ENCODE results near the gene HOXB3. TPM values are rescaled to one million over a fixed set of nuclear protein-coding genes. Genes with fewer than 3 reads are reported as not detected.
A peak's percentile ranks its signal among the peaks of the same experiment; 100 is the strongest.

The HOXB3 gene
- total RNA-seq, 1 donor from 2014 or later, result 2.5 TPM

DNA sequence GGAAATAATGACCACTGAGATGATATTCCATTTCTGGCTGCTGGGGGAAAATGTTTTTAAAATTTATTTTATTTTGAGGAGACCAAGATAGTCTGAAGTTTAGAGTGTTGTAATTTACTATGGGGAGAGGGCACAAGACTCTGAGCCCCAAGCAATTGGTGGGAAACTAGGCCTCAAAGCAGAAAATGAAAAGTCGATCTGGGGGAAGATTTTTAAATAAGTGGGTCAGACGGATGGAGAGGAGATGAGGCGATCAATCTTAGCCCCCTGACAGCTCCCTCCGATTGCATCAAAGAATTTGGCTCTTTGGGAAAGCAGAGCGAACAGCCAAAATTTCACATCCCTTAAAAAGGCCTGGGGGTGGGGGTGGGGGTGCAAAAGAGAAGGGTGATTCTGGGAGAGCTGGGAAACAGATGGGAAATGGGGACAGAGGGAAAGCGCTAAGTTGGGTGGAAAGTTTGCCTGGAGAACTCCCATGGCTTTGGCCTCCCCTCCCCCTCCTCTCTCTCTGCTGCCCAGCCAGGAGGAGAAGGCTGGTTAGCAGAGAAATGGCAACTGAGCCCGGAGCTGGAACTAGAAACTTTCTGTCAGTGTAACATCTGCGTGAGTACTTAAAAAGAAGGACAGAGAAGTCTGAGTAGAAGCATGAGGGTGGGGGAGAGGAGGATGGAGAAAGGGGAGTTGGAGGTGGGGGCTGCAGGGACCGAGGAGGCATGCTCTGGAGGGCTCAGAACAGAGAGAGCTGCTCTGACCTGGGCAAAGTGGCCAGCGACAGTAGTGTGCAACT lies 43.7 kb downstream of the HOXB3 start:
- intact Hi-C loops (cut with micrococcal nuclease), result loop anchor here (2.0 kb wide), 1 partner anchor 32 kb away; the partner anchor contains the start of gene HOXB4
- no peak for DNase-seq (ENCODE audit: low spot score)
- Mint-ChIP-seq H3K4me1 (ENCODE audit: low read depth) (peaks cover 54% of the 10 kb centered on the region), H3K36me3 (ENCODE audit: low read depth) (peaks cover 16% of the 10 kb centered on the region), H3K27ac (peak overlapping the region; percentile 80), H3K4me3 (peak overlapping the region; percentile 75), H3K27me3 (ENCODE audit: insufficient read depth) (peaks cover 5% of the 10 kb centered on the region), H3K9me3 (no peaks in the 10 kb centered on the region)

GRCh38 chr17:48545539-48545938 lies 44.5 kb downstream of the HOXB3 start:
- intact Hi-C loops (cut with micrococcal nuclease), result loop anchor here (2.0 kb wide), 1 partner anchor 63 kb away; no protein-coding TSS in a partner anchor
- Mint-ChIP-seq H3K27ac (peak overlapping the region; percentile 80), H3K27me3 (ENCODE audit: insufficient read depth) (peaks cover 8% of the 10 kb centered on the region), H3K36me3 (ENCODE audit: low read depth) (peaks cover 19% of the 10 kb centered on the region), H3K4me3 (peak overlapping the region; percentile 95), H3K9me3 (no peaks in the 10 kb centered on the region), H3K4me1 (ENCODE audit: low read depth) (peaks cover 60% of the 10 kb centered on the region)
- no peak for DNase-seq (ENCODE audit: low spot score)

GRCh38 chr17:48545022-48545375 lies 45.0 kb downstream of the HOXB3 start, which contains the start of gene HOXB2:
Gene HOXB2 (minus strand): TSS chr17:48545109. CDS start chr17:48544911, 198 bp downstream.
- peaks cover 63% of the 10 kb centered on the region for H3K4me1 Mint-ChIP-seq (ENCODE audit: low read depth)
- H3K27me3 Mint-ChIP-seq (ENCODE audit: insufficient read depth), result peaks cover 8% of the 10 kb centered on the region
- peaks cover 17% of the 10 kb centered on the region for H3K36me3 Mint-ChIP-seq (ENCODE audit: low read depth)
- no peak for DNase-seq (ENCODE audit: low spot score)
- intact Hi-C loops (cut with micrococcal nuclease), result loop anchor here (2.0 kb wide), 1 partner anchor 62 kb away; no protein-coding TSS in a partner anchor
- peak within 1 kb of the TSS; percentile 95 for H3K4me3 Mint-ChIP-seq
- H3K9me3 Mint-ChIP-seq, result no peaks in the 10 kb centered on the region
- peak within 1 kb of the TSS; percentile 96 for H3K27ac Mint-ChIP-seq

GRCh38 chr17:48544349-48545021 lies 45.6 kb downstream of the HOXB3 start:
- Mint-ChIP-seq H3K36me3 (ENCODE audit: low read depth) (peaks cover 15% of the 10 kb centered on the region), H3K4me1 (ENCODE audit: low read depth) (peaks cover 62% of the 10 kb centered on the region), H3K4me3 (peak overlapping the region; percentile 95), H3K9me3 (no peaks in the 10 kb centered on the region), H3K27me3 (ENCODE audit: insufficient read depth) (peaks cover 8% of the 10 kb centered on the region), H3K27ac (peak overlapping the region; percentile 96)
- intact Hi-C loops (cut with micrococcal nuclease), result loop anchor here (2.0 to 5.0 kb wide), 2 partner anchors 62 to 132 kb away; no protein-coding TSS in a partner anchor
- DNase-seq (ENCODE audit: low spot score), result peak; percentile 31

DNA sequence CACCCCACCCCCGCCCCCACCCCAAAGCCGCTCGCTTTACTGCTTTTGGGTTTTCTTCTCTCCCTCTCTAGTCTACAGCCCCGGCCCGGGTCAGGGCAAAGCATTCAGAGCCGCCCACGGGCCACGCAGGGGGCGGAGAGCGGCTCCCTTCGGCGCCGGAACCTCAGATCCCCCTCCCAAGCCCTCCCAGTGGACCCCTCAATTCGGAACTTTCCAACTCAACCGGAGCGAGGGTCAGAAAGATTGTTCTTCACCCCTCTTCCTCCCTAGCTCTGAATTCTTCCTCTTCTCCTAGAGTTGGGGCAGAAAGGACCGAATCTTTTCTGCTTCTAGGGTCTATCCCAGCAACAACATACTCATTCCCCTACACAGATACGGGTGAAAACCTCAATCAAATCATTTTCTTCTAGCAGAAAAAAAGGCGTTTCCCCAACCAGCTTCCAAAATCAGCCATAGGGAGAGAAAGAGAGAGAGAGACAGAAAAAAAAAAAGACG lies 46.1 kb downstream of the HOXB3 start:
- intact Hi-C loops (cut with micrococcal nuclease), result loop anchor here (1.0 to 5.0 kb wide), 4 partner anchors 52 to 132 kb away; no protein-coding TSS in a partner anchor
- Mint-ChIP-seq H3K9me3 (no peaks in the 10 kb centered on the region), H3K27me3 (ENCODE audit: insufficient read depth) (peaks cover 8% of the 10 kb centered on the region), H3K4me1 (ENCODE audit: low read depth) (peaks cover 62% of the 10 kb centered on the region), H3K4me3 (peak overlapping the region; percentile 95), H3K27ac (peak overlapping the region; percentile 96), H3K36me3 (ENCODE audit: low read depth) (peaks cover 13% of the 10 kb centered on the region)
- DNase-seq (ENCODE audit: low spot score), result peak; percentile 40

DNA sequence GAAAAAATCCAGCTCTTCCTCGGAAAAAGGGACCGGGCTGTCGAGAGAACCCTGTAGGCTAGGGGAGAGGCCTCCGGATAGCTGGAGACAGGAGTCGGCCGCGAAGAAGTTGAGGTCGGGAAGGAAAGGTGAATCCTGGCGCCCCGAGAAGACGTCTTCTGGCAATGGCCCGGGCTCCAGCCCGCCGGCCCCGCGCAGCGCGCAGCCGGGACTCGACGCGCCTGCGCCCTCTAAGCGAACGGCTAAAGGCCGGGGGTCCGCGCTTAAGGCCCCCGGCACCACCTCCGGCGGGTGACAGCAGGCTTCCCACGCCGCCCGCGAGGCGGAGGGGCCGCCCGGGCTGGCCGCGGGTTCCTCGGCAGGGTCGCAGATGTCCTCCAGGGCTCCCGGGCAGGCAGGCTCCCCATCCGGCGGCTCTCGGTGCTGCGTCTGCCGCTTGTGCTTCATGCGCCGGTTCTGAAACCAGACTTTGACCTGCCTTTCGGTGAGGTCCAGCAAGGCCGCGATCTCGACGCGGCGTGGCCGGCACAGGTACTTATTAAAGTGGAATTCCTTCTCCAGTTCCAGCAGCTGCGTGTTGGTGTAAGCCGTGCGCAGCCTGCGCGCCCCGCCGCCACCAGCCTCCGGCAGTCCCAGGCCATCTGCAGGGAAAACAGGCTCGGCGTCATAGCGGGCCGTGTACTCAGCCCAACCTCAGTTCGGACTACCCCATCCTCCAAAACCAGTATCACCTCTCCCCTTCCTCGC lies 46.8 kb downstream of the HOXB3 start:
- peaks cover 8% of the 10 kb centered on the region for H3K27me3 Mint-ChIP-seq (ENCODE audit: insufficient read depth)
- H3K27ac Mint-ChIP-seq, result peak overlapping the region; percentile 96
- H3K4me1 Mint-ChIP-seq (ENCODE audit: low read depth), result peaks cover 57% of the 10 kb centered on the region
- intact Hi-C loops (cut with micrococcal nuclease), result loop anchor here (1.0 to 5.0 kb wide), 3 partner anchors 51 to 131 kb away; no protein-coding TSS in a partner anchor
- H3K9me3 Mint-ChIP-seq, result no peaks in the 10 kb centered on the region
- peak; percentile 60 for DNase-seq (ENCODE audit: low spot score)
- peak overlapping the region; percentile 95 for H3K4me3 Mint-ChIP-seq
- H3K36me3 Mint-ChIP-seq (ENCODE audit: low read depth), result peaks cover 13% of the 10 kb centered on the region

- Mint-ChIP-seq H3K36me3 (ENCODE audit: low read depth) (peaks cover 13% of the 10 kb centered on the region), H3K4me1 (ENCODE audit: low read depth) (peaks cover 51% of the 10 kb centered on the region), H3K27ac (peak overlapping the region; percentile 88), H3K27me3 (ENCODE audit: insufficient read depth) (peaks cover 8% of the 10 kb centered on the region), H3K9me3 (no peaks in the 10 kb centered on the region), H3K4me3 (peak overlapping the region; percentile 91)
- intact Hi-C loops (cut with micrococcal nuclease), result loop anchor here (1.0 to 5.0 kb wide), 3 partner anchors 50 to 130 kb away; no protein-coding TSS in a partner anchor
- DNase-seq (ENCODE audit: low spot score), result no peak
Measured at GRCh38 chr17:48542698-48543106, 47.3 kb downstream of the HOXB3 start.

- no peaks in the 10 kb centered on the region for H3K9me3 Mint-ChIP-seq
- peak overlapping the region; percentile 98 for H3K27ac Mint-ChIP-seq
- H3K27me3 Mint-ChIP-seq (ENCODE audit: insufficient read depth), result peaks cover 8% of the 10 kb centered on the region
Measured at GRCh38 chr17:48542114-48542656, 47.9 kb downstream of the HOXB3 start.

DNA sequence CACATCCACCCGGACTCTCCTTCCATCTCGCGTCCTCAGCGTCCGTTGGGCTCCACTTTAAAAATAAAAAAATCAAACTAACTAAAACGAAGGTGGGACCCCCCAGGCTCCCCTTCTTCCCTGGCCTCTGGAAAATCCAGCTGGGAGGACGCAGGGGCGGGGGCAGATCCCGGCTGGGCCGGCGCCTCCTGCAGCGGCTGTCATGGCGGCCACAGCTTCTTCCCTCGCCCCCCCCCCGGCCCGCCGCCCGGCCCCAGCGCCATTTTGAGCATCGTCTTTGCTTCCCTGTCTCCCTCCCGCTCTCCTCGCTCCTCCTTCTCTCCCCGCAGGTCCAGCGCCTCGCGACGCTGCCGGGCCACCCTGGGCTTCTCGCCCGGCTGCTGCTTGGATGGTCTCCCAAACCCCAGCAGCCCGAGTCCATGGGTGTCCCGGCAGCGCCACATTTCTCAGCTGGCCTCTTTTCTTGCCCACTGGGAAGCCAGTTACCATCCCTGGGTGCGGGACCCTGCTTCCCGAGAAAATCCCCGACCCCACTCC lies 48.4 kb downstream of the HOXB3 start:
- peaks cover 8% of the 10 kb centered on the region for H3K27me3 Mint-ChIP-seq (ENCODE audit: insufficient read depth)
- H3K36me3 Mint-ChIP-seq (ENCODE audit: low read depth), result peaks cover 13% of the 10 kb centered on the region
- H3K9me3 Mint-ChIP-seq, result no peaks in the 10 kb centered on the region
- H3K4me1 Mint-ChIP-seq (ENCODE audit: low read depth), result peaks cover 41% of the 10 kb centered on the region
- intact Hi-C loops (cut with micrococcal nuclease), result loop anchor here (1.0 to 5.0 kb wide), 6 partner anchors 30 to 189 kb away; partner anchors contain the start of gene HOXB4
- DNase-seq (ENCODE audit: low spot score), result peak; percentile 27
- H3K4me3 Mint-ChIP-seq, result peak overlapping the region; percentile 91
- peak overlapping the region; percentile 98 for H3K27ac Mint-ChIP-seq

More at GRCh38 chr17:48542114-48542656, 47.9 kb downstream of the HOXB3 start:
- DNase-seq (ENCODE audit: low spot score), result peak; percentile 16
- peak overlapping the region; percentile 91 for H3K4me3 Mint-ChIP-seq
- peaks cover 46% of the 10 kb centered on the region for H3K4me1 Mint-ChIP-seq (ENCODE audit: low read depth)
- intact Hi-C loops (cut with micrococcal nuclease), result loop anchor here (2.0 to 5.0 kb wide), 2 partner anchors 113 to 130 kb away; no protein-coding TSS in a partner anchor
- H3K36me3 Mint-ChIP-seq (ENCODE audit: low read depth), result peaks cover 13% of the 10 kb centered on the region

DNA sequence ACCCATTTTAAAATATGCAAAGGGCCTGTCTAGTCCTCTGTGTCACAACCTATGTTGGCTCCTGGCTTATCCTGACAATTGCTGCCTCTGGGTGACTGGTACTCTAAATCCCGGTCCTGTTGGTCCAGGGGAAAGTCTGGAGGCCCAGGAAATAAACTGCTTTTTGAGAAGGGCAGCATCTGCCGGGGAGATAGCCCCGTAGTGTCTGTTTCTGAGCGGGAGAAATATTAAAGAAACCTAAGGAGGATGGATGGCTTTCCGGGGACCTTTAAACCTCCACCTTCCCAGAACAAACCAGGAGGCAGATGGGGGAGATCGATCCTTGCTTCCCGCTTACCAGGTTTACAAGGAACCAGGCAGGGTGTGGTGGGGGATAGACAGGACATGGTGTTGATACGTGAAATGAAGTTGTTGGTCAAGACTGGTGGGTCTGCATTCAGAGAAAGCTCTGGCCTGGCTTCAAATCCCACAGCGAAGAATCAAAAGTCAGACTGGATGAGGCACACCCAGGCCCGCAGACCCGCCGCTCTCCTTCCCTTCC lies 48.9 kb downstream of the HOXB3 start:
- Mint-ChIP-seq H3K27ac (peak overlapping the region; percentile 98), H3K4me1 (ENCODE audit: low read depth) (peaks cover 35% of the 10 kb centered on the region), H3K36me3 (ENCODE audit: low read depth) (peaks cover 13% of the 10 kb centered on the region), H3K27me3 (ENCODE audit: insufficient read depth) (peaks cover 8% of the 10 kb centered on the region), H3K4me3 (peak overlapping the region; percentile 91), H3K9me3 (no peaks in the 10 kb centered on the region)
- intact Hi-C loops (cut with micrococcal nuclease), result loop anchor here (1.0 to 5.0 kb wide), 5 partner anchors 30 to 188 kb away; partner anchors contain the start of gene HOXB4
- no peak for DNase-seq (ENCODE audit: low spot score)

- peak overlapping the region; percentile 24 for H3K27ac Mint-ChIP-seq
- intact Hi-C loops (cut with micrococcal nuclease), result loop anchor here (2.0 to 5.0 kb wide), 2 partner anchors 128 to 187 kb away; no protein-coding TSS in a partner anchor
- H3K36me3 Mint-ChIP-seq (ENCODE audit: low read depth), result peaks cover 13% of the 10 kb centered on the region
- peak overlapping the region; percentile 72 for H3K4me3 Mint-ChIP-seq
- H3K9me3 Mint-ChIP-seq, result no peaks in the 10 kb centered on the region
- H3K4me1 Mint-ChIP-seq (ENCODE audit: low read depth), result peaks cover 26% of the 10 kb centered on the region
- no peak for DNase-seq (ENCODE audit: low spot score)
- H3K27me3 Mint-ChIP-seq (ENCODE audit: insufficient read depth), result peaks cover 8% of the 10 kb centered on the region
Measured at GRCh38 chr17:48540213-48540612, 49.8 kb downstream of the HOXB3 start.

All from activated T-helper 1 cell treated with anti-CD3 and anti-CD28 coated beads, Interleukin-12 subunit alpha, Interleukin-12 subunit beta, Interleukin-2, Interleukin-4 antibody, amounts not matched to agents 30 ng/mL and 10 ng/mL and 1 ng/mL, durations not matched to agents 14 hours and 24 hours and 36 hours (primary cell).